HCT116 (cell line): ENCODE results near the gene ATG4A. TPM values are rescaled to one million over a fixed set of nuclear protein-coding genes. Genes with fewer than 3 reads are reported as not detected.

ENCODE experiments used
- ATAC-seq: fragments of 200-7000 bp; cut with Tn5 transposase; 2 replicates; pipeline ENCODE4 v1.9.1; 2020; ENCODE audit warnings: mild to moderate bottlenecking, moderate library complexity
- BruUV-seq: library from RNA; stranded (reverse); fragments of 400-500 nt; replicated peaks from 2 replicates; lab custom pipeline; 2021; lab: Mats Ljungman, UMichigan
- CTCF ChIA-PET: fragments of 300-600 bp; sonication (Branson Sonifier 250); formaldehyde crosslinking; loops from one replicate; lab custom pipeline; 2021; ENCODE audit warnings: antibody characterized with exemption; lab: Charles Lee
- POLR2A ChIA-PET: fragments of 300-600, 350-600 bp; sonication (Branson Sonifier 250); formaldehyde crosslinking; loops from one replicate; lab custom pipeline; 2021; ENCODE audit warnings: antibody characterized with exemption; lab: Charles Lee
- RAD21 ChIA-PET, 2 experiments: fragments of 300-600 bp; sonication (Branson Sonifier 250); formaldehyde crosslinking; loops; one replicate each; lab custom pipeline; 2023; ENCODE audit warnings: low total read pairs in 2 of 2; ENCODE audit not compliant: uncharacterized antibody in 2 of 2, unreplicated experiment in 2 of 2, low non-redundant PET in 1 of 2; lab: Charles Lee
- DNase-seq: peaks from one replicate; pipeline ENCODE4 v3.0.0-alpha.2; 2010; ENCODE audit warnings: low read depth, low spot score
- H2AFZ ChIP-seq: fragments of 200-600 bp; shearing (Covaris generic), sonication (generic); 2 replicates; pipeline ENCODE4 v1.6.1; 2017; ENCODE audit warnings: low read depth, mixed run types, mixed read lengths, antibody characterized with exemption, low read length; ENCODE audit not compliant: poor library complexity, severe bottlenecking
- H3K27ac ChIP-seq: 2 replicates; pipeline ENCODE4 v1.5.1; 2012; ENCODE audit warnings: low read depth, low read length
- H3K27me3 ChIP-seq: fragments of 200-600 bp; sonication (generic); 2 replicates; pipeline ENCODE4 v1.6.1; 2016; ENCODE audit warnings: mixed run types, low read length, mixed read lengths; ENCODE audit not compliant: insufficient read depth
- H3K36me3 ChIP-seq, 2 experiments: fragments of 200-500 bp in 1 of 2; fragments of 200-600 bp in 1 of 2; sonication (Bioruptor generic) in 1 of 2; sonication (generic) in 1 of 2; 2 replicates each; pipeline versions ENCODE4 v1.5.1 to v1.6.1; 2014 to 2016; ENCODE audit warnings: low read length in 2 of 2, inconsistent platforms in 1 of 2, mixed read lengths in 1 of 2, mixed run types in 1 of 2; ENCODE audit not compliant: insufficient read depth in 2 of 2, control insufficient read depth in 1 of 2
- H3K4me1 ChIP-seq, 2 experiments: fragments of 200-600 bp in 1 of 2; sonication (generic) in 1 of 2; 2 replicates each; pipeline versions ENCODE4 v1.5.1 to v1.6.1; 2012 to 2017; ENCODE audit warnings: low read length in 2 of 2, inconsistent platforms in 1 of 2, mild to moderate bottlenecking in 1 of 2, mixed read lengths in 1 of 2, mixed run types in 1 of 2, moderate library complexity in 1 of 2; ENCODE audit not compliant: insufficient read depth in 2 of 2, control insufficient read depth in 1 of 2
- H3K4me2 ChIP-seq: fragments of 200-600 bp; sonication (generic); 2 replicates; pipeline ENCODE4 v1.6.1; 2017; ENCODE audit warnings: mixed run types, low read length, mixed read lengths
- H3K4me3 ChIP-seq, 2 experiments: fragments of 200-600 bp in 1 of 2; sonication (generic) in 1 of 2; replicated peaks in 1 of 2; 2 replicates each; pipeline ENCODE4 v1.5.1; 2011 to 2016; ENCODE audit warnings: low read length in 2 of 2, control low read depth in 1 of 2, low read depth in 1 of 2, mild to moderate bottlenecking in 1 of 2, mixed read lengths in 1 of 2, mixed run types in 1 of 2
- H3K79me2 ChIP-seq: fragments of 200-600 bp; sonication (generic); 2 replicates; pipeline ENCODE4 v1.6.1; 2017; ENCODE audit warnings: mild to moderate bottlenecking, mixed run types, low read length, moderate library complexity, mixed read lengths; ENCODE audit not compliant: insufficient read depth
- H3K9ac ChIP-seq: fragments of 200-600 bp; sonication (generic); 2 replicates; pipeline ENCODE4 v1.6.1; 2016; ENCODE audit warnings: low read length, mixed read lengths
- H3K9me2 ChIP-seq: fragments of 200-600 bp; sonication (generic), shearing (Covaris generic); 2 replicates; pipeline ENCODE4 v1.6.1; 2017; ENCODE audit warnings: mixed run types, mild to moderate bottlenecking, moderate library complexity; ENCODE audit not compliant: insufficient read depth
- H3K9me3 ChIP-seq, 2 experiments: fragments of 200-500 bp in 1 of 2; fragments of 200-600 bp in 1 of 2; sonication (Bioruptor generic) in 1 of 2; sonication (generic) in 1 of 2; 2 replicates each; pipeline ENCODE4 v1.6.1; 2014 to 2017; ENCODE audit warnings: low read length in 2 of 2, mixed read lengths in 2 of 2, inconsistent platforms in 1 of 2, low read depth in 1 of 2, mild to moderate bottlenecking in 1 of 2, mixed run types in 1 of 2, moderate library complexity in 1 of 2; ENCODE audit not compliant: control insufficient read depth in 1 of 2, insufficient read depth in 1 of 2
- H4K20me1 ChIP-seq: fragments of 200-600 bp; sonication (generic), shearing (Covaris generic); 2 replicates; pipeline ENCODE4 v1.6.1; 2017; ENCODE audit warnings: mixed run types, mild to moderate bottlenecking, moderate library complexity; ENCODE audit not compliant: insufficient read depth
- CEBPB ChIP-seq: IDR thresholded peaks from 2 replicates; pipeline ENCODE4 v1.6.1; 2012; ENCODE audit warnings: low read depth
- POLR2A ChIP-seq: IDR thresholded peaks from 2 replicates; pipeline ENCODE4 v1.7.0; 2011; ENCODE audit warnings: borderline replicate concordance; ENCODE audit not compliant: insufficient read depth, insufficient read length; ENCODE audit errors: extremely low read depth
- POLR2AphosphoS5 ChIP-seq: IDR thresholded peaks from 2 replicates; pipeline ENCODE4 v1.6.1; 2011; ENCODE audit warnings: mild to moderate bottlenecking, low read depth, low read length, moderate library complexity
- RAD21 ChIP-seq: IDR thresholded peaks from 2 replicates; pipeline ENCODE4 v1.6.1; 2012; ENCODE audit warnings: low read depth, mild to moderate bottlenecking
- SIN3A ChIP-seq: IDR thresholded peaks from 2 replicates; pipeline ENCODE4 v1.6.1; 2012; ENCODE audit warnings: low read depth
- SRF ChIP-seq: IDR thresholded peaks from 2 replicates; pipeline ENCODE4 v1.6.1; 2012; ENCODE audit warnings: low read depth
- TCF7L2 ChIP-seq: IDR thresholded peaks from 2 replicates; pipeline ENCODE4 v1.7.0; 2011; ENCODE audit warnings: borderline replicate concordance, inconsistent platforms; ENCODE audit not compliant: insufficient read depth, insufficient read length; ENCODE audit errors: extremely low read depth
- ZBTB33 ChIP-seq: IDR thresholded peaks from 2 replicates; pipeline ENCODE4 v1.6.1; 2011; ENCODE audit warnings: mild to moderate bottlenecking, low read length, moderate library complexity; ENCODE audit not compliant: insufficient replicate concordance; ENCODE audit errors: extremely low read depth
- ZFX ChIP-seq: fragments of 450-650 bp; IDR thresholded peaks from 2 replicates; pipeline ENCODE4 v1.6.1; 2017
- intact Hi-C: fragments of 100-400 bp; cut with micrococcal nuclease; formaldehyde crosslinking; loops from 2 replicates; pipeline ENCODE4 v1.10.0; 2022
- total RNA-seq: library from RNA; stranded (reverse); gene quantifications from one replicate; pipeline ENCODE4 v1.2.1, GENCODE V29; 2021; ENCODE audit not compliant: unreplicated experiment
- TF ChIP-seq, protein P1 (sequence below): IDR thresholded peaks from 2 replicates; pipeline ENCODE4 v1.6.1; 2012; ENCODE audit warnings: low read depth
- TF ChIP-seq, protein P2 (sequence below), 3 experiments: fragments of 200-600 bp in 1 of 3; sonication (generic) in 1 of 3; IDR thresholded peaks in 2 of 3; conservative IDR thresholded peaks in 1 of 3; 2 replicates each; pipeline ENCODE4 v1.5.1; 2012 to 2017; ENCODE audit warnings: low read depth in 2 of 3, low read length in 2 of 3, antibody characterized with exemption in 1 of 3, borderline replicate concordance in 1 of 3, control low read depth in 1 of 3, mild to moderate bottlenecking in 1 of 3, mixed read lengths in 1 of 3, mixed run types in 1 of 3, moderate library complexity in 1 of 3; ENCODE audit not compliant: insufficient read depth in 1 of 3

Gene ATG4A
- total RNA-seq, 1 experiment from 2014 or later, result 4.1 TPM

- RAD21 ChIA-PET, result no interaction called here
- no peak for DNase-seq
- Histone ChIP-seq H3K27me3 (no peaks in the 10 kb centered on the region), H3K9ac (no peak within 1 kb of the TSS), H3K79me2 (no peaks in the 10 kb centered on the region), H3K4me2 (no peak within 1 kb of the TSS), H3K4me3 (no peak within 1 kb of the TSS), H3K36me3 (no peaks in the 10 kb centered on the region), H3K9me3 (no peaks in the 10 kb centered on the region), H3K9me2 (no peaks in the 10 kb centered on the region), H3K27ac (no peak within 1 kb of the TSS), H3K4me1 (no peaks in the 10 kb centered on the region), H4K20me1 (no peaks in the 10 kb centered on the region), H2AFZ (no peak within 1 kb of the TSS)
- intact Hi-C loops, result no loop called here
- ATAC-seq, result no peak
- CTCF ChIA-PET, result no interaction called here
- POLR2A ChIA-PET, result no interaction called here
- BruUV-seq, result no TSS peak
- TF ChIP-seq ZBTB33, result no peak
- no peak for TF ChIP-seq SRF
- TF ChIP-seq SIN3A, result no peak
- TF ChIP-seq RAD21, result no peak
- no peak for TF ChIP-seq POLR2AphosphoS5
- TF ChIP-seq, protein P1, sequence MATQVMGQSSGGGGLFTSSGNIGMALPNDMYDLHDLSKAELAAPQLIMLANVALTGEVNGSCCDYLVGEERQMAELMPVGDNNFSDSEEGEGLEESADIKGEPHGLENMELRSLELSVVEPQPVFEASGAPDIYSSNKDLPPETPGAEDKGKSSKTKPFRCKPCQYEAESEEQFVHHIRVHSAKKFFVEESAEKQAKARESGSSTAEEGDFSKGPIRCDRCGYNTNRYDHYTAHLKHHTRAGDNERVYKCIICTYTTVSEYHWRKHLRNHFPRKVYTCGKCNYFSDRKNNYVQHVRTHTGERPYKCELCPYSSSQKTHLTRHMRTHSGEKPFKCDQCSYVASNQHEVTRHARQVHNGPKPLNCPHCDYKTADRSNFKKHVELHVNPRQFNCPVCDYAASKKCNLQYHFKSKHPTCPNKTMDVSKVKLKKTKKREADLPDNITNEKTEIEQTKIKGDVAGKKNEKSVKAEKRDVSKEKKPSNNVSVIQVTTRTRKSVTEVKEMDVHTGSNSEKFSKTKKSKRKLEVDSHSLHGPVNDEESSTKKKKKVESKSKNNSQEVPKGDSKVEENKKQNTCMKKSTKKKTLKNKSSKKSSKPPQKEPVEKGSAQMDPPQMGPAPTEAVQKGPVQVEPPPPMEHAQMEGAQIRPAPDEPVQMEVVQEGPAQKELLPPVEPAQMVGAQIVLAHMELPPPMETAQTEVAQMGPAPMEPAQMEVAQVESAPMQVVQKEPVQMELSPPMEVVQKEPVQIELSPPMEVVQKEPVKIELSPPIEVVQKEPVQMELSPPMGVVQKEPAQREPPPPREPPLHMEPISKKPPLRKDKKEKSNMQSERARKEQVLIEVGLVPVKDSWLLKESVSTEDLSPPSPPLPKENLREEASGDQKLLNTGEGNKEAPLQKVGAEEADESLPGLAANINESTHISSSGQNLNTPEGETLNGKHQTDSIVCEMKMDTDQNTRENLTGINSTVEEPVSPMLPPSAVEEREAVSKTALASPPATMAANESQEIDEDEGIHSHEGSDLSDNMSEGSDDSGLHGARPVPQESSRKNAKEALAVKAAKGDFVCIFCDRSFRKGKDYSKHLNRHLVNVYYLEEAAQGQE, result no peak
- TF ChIP-seq TCF7L2, result no peak
- no peak for TF ChIP-seq POLR2A
- TF ChIP-seq ZFX, result no peak
- TF ChIP-seq, protein P2, sequence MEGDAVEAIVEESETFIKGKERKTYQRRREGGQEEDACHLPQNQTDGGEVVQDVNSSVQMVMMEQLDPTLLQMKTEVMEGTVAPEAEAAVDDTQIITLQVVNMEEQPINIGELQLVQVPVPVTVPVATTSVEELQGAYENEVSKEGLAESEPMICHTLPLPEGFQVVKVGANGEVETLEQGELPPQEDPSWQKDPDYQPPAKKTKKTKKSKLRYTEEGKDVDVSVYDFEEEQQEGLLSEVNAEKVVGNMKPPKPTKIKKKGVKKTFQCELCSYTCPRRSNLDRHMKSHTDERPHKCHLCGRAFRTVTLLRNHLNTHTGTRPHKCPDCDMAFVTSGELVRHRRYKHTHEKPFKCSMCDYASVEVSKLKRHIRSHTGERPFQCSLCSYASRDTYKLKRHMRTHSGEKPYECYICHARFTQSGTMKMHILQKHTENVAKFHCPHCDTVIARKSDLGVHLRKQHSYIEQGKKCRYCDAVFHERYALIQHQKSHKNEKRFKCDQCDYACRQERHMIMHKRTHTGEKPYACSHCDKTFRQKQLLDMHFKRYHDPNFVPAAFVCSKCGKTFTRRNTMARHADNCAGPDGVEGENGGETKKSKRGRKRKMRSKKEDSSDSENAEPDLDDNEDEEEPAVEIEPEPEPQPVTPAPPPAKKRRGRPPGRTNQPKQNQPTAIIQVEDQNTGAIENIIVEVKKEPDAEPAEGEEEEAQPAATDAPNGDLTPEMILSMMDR (IDR thresholded peaks at IDR 0.05 in 2 of 3, conservative IDR thresholded peaks at IDR 0.05 in 1 of 3; ENCODE audit: borderline replicate concordance in 1 of 3, insufficient read depth in 1 of 3, low read depth in 2 of 3, low read length in 2 of 3), result no peak
- no peak for TF ChIP-seq CEBPB
Observed at GRCh38 chrX:108044554-108045256, 46.9 kb upstream of the ATG4A start, which contains the start of gene VSIG1. Gene VSIG1, plus strand, starts transcription at chrX:108045065. Its CDS starts 66 bp downstream, at chrX:108045131.
